Esophagus squamous epithelium (tissue), 4 donors: Measurements from ENCODE around the gene HNRNPH2.

Experiments
- POLR2A ChIP-seq, 4 donors: fragments of 450-650 bp; IDR thresholded peaks; one replicate each; pipeline ENCODE4 v1.6.1; 2017; ENCODE audit warnings: antibody characterized with exemption in 4 of 4, mild to moderate bottlenecking in 4 of 4, moderate library complexity in 3 of 4
- TF ChIP-seq, protein P1 (sequence below), 6 experiments: fragments of 450-650 bp in 4 of 6; fragments of 200-600 bp in 2 of 6; sonication (generic) in 2 of 6; IDR thresholded peaks; one replicate each; pipeline ENCODE4 v1.5.1; 2016 to 2019; ENCODE audit warnings: antibody characterized with exemption in 6 of 6, mild to moderate bottlenecking in 4 of 6, moderate library complexity in 4 of 6

DNA sequence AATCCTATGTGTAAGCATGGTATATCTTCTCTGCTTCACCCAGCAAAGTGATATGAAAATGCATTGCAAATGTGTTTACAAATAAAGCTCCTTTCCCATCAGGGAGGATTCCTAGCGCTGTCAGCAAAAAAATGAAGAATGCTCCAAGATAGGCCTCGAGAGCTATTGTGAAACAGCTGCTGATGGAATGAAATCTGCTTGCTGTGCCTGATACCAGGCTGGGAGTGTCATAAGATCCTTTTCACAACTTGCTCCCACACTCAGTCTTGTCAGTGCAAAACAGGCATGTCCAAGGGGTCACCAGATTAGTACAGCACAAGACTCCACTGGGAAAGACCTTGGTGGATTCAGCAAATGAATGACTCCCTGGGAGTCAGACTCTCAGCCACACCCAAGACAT is 34.1 kb downstream of the HNRNPH2 start:
- TF ChIP-seq, protein P1, sequence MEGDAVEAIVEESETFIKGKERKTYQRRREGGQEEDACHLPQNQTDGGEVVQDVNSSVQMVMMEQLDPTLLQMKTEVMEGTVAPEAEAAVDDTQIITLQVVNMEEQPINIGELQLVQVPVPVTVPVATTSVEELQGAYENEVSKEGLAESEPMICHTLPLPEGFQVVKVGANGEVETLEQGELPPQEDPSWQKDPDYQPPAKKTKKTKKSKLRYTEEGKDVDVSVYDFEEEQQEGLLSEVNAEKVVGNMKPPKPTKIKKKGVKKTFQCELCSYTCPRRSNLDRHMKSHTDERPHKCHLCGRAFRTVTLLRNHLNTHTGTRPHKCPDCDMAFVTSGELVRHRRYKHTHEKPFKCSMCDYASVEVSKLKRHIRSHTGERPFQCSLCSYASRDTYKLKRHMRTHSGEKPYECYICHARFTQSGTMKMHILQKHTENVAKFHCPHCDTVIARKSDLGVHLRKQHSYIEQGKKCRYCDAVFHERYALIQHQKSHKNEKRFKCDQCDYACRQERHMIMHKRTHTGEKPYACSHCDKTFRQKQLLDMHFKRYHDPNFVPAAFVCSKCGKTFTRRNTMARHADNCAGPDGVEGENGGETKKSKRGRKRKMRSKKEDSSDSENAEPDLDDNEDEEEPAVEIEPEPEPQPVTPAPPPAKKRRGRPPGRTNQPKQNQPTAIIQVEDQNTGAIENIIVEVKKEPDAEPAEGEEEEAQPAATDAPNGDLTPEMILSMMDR (IDR thresholded peaks at IDR 0.05): no peak
- no peak for TF ChIP-seq POLR2A (IDR thresholded peaks at IDR 0.05)
